GM12873 (cell line): ENCODE results near the gene TMEM9.
A peak's percentile ranks its signal among the peaks of the same experiment; 100 is the strongest.

Experiments
- TF ChIP-seq, protein P1 (sequence below): IDR thresholded peaks from 2 replicates; pipeline ENCODE4 v1.5.1; 2012; ENCODE audit warnings: low read depth, mild to moderate bottlenecking, moderate library complexity, low read length, control low read depth; ENCODE audit not compliant: insufficient read depth; ENCODE audit errors: missing control alignments

Gene TMEM9

GRCh38 chr1:201091256-201091655 lies 63.0 kb downstream of the TMEM9 start:
- TF ChIP-seq, protein P1, sequence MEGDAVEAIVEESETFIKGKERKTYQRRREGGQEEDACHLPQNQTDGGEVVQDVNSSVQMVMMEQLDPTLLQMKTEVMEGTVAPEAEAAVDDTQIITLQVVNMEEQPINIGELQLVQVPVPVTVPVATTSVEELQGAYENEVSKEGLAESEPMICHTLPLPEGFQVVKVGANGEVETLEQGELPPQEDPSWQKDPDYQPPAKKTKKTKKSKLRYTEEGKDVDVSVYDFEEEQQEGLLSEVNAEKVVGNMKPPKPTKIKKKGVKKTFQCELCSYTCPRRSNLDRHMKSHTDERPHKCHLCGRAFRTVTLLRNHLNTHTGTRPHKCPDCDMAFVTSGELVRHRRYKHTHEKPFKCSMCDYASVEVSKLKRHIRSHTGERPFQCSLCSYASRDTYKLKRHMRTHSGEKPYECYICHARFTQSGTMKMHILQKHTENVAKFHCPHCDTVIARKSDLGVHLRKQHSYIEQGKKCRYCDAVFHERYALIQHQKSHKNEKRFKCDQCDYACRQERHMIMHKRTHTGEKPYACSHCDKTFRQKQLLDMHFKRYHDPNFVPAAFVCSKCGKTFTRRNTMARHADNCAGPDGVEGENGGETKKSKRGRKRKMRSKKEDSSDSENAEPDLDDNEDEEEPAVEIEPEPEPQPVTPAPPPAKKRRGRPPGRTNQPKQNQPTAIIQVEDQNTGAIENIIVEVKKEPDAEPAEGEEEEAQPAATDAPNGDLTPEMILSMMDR, result no peak

DNA sequence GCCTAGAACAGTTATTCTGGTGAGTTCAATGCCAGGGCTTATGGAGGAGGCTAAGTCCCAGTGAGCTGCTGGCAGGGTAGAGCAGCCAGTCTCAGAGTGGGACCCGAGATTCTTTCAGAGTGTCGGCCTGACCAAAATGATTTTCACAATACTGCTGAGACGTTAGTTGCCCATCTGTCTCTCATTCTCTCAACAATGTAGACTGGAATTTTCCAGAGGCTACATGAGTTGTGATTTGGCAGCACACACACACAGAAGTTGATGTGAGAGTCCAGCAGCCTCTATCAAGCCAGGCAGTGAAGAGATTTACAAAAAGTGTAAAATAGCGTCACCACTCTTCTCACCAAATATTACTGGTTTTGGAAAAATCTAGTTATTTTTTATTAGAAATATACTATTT lies 63.7 kb downstream of the TMEM9 start:
- TF ChIP-seq, protein P1, result no peak

DNA sequence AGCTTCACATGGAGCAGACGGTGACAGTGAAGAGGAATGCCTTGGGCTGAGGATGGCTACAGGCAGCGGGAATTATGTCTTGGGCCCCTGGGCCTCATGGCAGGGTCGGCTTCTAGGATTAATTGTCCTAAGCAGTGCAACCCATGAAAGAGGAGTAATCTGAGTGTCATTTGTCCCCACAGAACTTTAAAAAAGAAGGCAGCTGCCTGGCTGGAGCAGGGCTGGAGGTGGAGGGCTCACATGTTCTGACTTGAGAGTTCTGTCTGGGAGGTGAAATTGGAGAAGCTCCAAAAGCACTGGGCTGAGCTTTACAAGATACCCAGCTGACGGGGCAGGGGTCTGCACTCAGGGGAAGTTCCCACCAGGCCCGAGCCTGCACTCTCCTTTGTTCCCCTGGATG lies 64.7 kb downstream of the TMEM9 start:
- TF ChIP-seq, protein P1, result no peak

DNA sequence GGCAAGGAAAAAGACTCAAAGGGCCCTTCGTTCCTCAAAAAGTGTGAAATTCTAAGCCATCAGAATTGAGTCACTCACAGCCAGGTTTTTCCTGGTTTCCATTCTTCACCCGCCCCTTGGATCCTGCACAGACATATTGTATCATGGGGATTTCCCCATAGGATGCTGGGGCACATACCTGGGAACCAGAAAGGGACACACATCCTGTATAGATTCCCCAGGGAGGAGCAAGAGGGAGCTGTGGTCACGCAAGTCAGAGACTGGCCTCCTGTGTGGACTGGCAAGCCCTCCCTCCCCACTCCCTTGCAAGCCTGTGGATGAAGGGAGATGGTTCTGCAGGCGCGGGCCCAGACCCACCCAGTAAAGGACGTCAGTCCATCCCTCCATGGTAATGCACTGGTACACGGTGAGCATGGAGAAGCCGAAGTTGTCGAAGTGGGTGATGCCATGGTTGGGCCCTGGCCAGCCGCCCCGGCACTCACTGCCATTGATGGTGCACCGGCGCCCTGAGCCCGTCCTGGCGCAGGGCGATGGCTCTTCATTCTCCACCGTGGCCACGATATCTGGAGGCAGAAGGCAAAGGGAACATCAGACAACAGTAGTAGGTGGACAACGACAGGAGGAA lies 65.3 kb downstream of the TMEM9 start:
- TF ChIP-seq, protein P1, result no peak

DNA sequence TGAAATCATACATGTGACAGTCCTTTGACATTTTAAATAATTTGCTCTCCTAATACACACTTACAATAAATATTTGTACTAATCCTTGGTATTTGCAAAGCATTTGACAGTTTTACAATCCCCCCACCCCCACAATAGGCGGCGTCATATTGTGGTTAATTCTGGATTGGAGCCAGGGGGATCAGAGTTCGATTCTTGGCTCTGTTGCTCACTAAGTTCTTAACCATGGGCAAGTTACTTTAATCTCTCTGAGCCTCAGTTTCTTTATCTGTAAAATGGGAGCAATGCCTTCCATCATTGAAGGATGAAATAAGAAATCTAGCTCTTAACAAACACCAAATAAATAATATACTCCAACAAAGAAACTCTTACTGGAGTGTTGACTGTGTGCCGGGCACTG lies 65.9 kb downstream of the TMEM9 start:
- TF ChIP-seq, protein P1, result no peak

- TF ChIP-seq, protein P1, result peak; percentile 61
Observed at GRCh38 chr1:201085902-201086735, 68.2 kb downstream of the TMEM9 start.
